HG03342 (cell line): Measurements from ENCODE around the gene KCNQ4.

ENCODE experiments used
- ATAC-seq: cut with Tn5 transposase; IDR thresholded peaks from one replicate; pipeline ENCODE4 v1.9.1; 2021; ENCODE audit warnings: mild to moderate bottlenecking, moderate library complexity; ENCODE audit not compliant: unreplicated experiment

KCNQ4 gene

DNA sequence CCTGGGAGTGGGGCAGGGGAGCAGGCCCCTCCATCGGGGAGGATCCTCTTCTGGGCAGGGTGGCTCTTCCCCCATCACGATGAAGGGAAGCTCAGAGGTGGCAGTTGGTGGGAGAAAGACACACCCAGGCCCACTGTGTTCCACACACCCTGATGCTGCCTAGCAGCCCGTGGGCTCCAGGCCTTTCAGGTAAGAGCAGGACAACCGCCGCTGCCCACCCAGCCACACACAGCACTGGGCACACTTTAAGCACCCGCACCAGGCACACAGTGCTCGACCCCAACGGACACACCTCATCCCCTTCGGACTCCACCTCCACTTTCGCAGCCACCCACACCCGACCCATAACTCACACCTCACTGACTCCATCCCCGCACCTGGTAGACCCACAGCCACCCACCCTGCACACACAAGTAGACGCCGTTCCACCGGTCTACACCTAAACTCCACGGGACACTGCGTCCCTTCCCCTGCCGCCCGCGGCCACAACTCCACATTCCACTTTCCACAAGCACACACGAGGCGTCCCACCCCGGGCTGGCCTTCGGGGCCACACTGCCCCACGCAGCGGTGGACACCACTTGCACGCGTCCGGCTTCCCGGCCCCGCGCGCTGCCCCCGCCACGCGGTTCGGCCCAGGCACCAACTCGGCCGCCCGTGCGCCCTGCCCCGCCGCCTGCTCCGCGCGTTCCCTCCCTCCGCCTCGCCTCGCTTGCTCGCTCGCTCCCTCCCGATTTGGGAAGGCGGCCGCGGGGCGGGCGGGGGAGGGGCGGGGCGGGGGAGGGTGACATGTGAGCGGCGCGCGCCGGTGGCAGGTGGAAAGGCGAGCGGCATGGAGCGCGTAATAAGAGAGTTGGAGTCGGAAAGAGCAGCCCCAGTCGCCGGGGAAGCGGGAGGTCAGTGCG, at the start of gene KCNQ4:
TSS of gene KCNQ4 (plus strand) at position 787 of the 905 bp plus-strand sequence. CDS start 307 bp downstream, outside the sequence.
- ATAC-seq = no peak

DNA sequence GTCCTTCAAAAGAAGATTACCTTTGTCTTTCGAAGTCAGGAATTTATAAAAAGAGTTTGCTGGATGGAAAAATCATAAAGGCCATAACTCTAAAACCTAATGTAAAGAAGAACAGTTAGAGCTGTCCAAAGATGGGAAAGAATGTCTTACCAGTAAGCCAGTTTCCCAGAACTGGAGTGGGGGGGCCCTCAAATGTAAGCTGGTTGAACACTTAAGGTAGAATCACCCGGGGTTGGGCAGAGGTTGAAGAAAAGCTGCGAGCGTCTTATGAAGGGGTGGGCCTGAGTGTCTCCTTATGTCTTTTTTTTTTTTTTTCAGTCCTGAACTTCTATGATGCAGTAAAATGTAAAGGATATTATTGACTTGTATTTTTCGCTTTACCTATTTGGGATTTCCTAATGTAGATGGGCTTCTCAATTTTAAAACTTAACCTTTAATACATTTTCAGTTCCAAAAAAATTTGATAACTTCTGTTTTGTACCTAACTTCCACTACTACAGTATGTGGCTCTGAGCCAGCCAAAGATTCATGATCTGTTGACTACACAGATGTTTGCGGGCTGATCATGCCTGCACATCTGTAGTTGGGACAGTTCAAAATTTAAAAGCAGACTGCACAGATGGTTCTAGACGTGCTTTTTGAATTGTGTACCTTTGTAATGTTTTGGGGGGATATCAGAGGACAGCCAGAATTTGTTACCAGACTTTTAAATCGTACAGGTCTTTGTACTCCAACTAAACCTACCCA, 48.5 kb upstream of the KCNQ4 start:
- ATAC-seq = no peak

DNA sequence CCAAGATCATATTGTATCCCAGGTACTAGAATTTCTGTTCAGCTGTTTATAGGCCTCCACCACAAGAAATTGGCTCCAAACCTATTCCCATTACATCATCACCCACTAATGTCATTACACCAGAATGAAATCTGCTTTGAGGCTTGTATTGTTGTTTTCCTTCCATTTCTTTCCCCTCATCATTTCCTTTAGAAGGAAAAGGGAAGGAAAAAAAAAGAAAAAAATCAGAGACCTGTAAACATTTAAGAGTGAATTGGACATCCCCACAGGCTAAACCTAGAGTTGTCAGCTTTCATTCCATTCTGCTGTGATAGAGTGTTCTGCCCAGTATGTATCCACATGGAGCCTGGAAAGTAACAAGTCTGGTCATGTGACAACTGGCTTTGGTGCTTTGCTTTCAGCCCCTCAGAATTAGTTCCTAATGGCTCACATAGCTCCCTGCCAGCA, 47.5 kb upstream of the KCNQ4 start:
- no peak for ATAC-seq

DNA sequence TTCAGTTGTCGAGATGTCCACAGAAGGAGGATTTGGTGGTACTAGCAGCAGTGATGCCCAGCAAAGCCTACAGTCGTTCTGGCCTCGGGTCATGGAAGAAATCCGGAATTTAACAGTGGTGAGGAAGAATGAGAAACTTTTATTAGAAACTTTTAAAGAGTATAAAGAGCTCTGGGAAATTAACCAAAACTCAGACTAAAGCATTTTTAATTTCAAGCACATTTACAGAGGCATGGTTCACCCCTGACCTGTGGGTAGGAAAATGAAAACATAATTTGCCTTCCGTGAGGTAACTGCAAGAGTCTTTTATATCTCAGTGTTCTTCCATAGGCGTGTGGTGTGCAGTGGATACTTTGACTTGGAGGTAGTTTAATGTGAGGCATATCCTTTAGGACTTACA, 44.8 kb upstream of the KCNQ4 start:
- ATAC-seq = no peak

DNA sequence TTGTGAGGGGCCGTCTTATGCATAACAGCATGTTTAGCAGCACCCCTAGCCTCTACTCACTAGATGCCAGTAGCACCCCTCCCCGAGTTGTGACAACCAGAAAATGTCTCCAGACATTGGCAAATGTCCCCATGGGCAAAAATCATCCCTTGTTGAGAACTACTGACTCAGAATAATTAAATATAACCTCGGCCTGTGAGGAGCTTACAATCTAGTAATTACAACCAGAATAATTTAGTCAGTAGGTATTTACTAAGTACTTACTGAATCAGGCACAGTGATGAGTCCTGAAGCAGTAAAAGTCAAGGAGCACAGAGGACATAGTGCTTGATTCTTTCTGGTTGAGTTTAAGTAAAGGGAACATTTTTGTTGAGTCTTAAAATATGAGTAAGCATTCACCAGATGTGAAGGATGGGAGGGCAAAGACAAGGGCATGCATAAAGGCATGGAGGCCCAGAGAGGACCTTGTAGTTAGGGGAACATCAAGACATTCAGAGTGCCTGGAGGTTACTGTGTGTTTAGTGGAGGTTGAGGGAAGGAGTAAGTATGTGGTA, 44.1 kb upstream of the KCNQ4 start:
- ATAC-seq = no peak

DNA sequence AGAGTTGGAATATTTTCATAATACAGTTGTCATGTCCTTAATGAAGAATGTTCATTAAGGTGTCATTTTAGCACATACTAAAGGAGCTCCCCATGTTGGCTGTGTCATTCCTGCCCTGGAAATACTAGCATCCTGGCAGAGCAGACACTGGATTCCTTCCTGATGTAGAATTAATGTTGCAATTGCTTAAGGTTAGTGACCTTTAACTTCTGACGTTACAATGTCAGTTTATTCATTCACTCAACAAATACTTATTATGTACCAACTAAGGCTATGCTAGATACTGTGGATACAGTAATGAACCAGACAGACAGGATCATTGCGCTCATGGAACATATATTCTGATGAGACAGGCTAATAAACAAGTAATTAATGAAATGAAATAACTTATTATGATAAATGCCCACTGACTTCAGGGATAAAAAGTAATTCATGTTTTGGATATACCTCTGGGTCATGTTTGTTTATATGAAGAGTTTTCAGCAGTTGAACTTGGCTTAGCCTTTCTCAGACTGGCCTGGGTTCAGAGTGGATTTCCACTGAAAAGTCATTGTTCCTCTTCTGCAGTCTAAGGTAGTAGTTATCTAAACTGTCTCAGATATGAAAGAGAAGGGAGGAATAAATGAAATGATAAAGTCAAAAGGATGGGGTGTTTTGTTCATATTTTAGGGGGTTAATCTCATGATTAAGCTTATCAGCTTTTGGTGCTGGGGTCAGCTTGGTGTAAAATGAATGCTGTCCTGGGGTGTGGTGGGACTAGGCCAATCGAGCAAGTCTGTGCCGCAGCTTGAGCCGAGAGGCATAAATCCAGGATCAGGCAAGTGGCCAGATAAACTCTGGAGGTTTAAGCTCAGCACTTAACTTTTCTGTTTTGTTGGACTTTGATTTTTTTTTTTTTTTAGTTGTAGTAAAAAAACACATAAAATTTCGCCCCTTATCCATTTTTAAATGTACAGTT, 43.3 kb upstream of the KCNQ4 start:
- no peak for ATAC-seq

DNA sequence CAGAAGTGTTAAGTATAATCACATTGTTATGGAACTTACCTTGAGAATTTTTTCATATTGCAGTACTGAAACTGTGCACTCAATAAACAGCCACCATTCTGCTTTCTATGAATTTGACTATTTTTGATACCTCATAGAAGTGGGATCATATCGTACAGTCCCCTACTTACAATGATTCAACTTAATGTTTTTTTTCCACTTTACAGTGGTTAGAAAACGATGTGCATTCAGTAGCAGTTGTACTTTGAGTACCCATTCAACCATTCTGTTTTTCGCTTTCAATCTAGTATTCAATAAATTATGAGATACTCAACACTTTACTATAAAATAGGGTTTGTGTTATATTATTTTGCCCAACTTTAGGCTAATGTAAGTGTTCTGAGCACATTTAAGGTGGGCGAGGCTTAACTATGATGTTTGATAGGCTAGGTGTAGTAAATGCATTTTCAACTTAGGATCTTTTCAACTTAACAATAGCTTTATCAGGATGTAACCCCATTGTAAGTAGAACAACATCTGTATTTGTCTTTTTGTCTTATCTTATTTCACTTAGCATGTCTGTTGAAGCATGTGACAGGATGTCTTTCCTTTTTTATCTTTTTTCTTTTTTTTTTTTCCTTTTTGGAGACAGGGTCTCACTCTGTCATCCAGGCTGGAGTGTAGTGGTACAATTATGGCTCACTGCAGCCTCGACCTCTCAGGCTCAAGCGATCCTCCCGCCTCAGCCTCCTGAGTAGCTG, 42.4 kb upstream of the KCNQ4 start:
- no peak for ATAC-seq

DNA sequence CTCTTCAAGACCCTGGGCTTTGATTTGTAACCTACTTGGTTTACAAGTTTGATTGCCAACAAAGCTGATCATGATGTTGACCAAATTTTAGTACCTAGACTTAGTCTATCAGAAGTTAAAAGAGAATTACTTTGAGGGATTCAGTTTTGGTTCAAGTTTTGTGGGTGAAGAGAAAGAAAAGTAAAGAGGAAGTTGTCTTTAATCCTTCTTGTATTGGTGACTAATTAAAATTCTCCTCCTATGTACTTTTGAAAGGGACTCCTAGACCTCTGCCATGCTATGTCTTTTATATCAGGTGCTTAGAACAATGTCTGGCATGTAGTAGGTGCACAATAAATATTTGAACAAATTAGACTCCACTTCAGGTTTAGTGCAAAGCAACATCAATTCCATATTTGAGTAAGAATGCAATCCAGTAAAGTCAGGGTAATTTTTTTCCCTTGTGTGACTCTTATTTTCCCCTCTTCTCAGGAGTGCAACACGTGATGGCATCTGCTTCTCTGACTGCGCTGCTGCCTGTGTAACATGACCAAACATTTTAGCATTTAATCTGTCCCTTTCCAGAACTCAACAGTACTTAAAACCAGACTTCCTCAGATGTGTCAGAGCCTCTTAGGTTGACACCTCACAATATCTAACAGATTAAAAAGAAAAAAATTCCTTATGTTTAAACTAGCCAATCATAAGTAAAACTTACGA, 41.1 kb upstream of the KCNQ4 start:
- ATAC-seq = no peak

DNA sequence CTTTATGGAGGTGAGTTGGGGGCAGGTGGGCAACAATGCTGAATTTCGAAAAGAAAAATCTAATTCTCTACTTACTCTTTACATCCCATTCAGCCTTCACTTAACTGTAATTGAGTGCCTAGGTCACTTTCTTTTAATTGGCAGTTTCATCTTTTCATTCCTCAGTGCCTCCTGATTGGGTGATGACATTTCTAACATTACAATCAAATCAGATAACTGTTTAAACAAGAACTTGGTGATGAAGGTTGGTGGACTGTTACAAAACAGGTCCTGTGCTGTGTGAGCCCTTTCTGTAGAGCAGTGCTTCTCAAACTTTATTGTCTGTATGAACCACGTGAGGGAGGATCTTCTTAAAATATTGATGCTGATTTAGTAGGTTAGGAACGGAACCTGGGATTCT, 40.1 kb upstream of the KCNQ4 start:
- ATAC-seq = no peak

DNA sequence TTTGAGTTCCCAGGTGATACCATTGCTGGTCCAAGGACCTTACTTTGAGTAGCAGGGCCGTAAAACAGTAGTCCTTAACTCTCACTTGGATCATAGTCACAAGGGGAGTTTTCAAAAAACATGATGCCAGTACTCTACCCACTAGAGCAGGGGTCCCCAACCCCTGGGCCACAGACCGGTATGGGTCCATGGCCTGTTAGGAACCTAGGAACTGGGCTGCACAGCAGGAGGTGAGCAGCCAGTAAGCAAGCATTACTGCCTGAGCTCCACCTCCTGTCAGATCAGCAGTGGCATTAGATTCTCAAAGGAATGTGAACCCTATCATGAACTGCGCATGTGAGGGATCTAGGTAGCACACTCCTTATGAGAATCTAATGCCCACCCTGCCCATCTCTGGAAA, 39.7 kb upstream of the KCNQ4 start:
- no peak for ATAC-seq

DNA sequence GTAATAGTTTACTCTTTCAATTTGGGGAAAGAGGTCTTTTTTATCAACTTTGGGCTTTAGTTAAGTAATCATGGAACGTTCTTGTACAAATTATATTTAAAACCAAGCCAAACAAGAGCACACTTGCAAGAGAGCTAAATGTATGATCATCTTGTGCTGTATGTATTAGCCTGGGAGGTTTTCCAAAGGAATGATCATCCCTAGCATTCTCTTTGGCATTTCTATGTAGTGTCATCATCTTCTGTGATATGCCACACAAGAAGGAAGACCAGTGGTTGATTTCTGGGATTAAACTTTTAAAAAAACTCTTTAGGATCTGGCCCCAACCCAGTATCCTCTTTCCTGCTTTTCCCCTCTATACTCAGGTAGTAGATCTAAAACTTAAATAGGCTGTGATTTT, 38.4 kb upstream of the KCNQ4 start:
- no peak for ATAC-seq

DNA sequence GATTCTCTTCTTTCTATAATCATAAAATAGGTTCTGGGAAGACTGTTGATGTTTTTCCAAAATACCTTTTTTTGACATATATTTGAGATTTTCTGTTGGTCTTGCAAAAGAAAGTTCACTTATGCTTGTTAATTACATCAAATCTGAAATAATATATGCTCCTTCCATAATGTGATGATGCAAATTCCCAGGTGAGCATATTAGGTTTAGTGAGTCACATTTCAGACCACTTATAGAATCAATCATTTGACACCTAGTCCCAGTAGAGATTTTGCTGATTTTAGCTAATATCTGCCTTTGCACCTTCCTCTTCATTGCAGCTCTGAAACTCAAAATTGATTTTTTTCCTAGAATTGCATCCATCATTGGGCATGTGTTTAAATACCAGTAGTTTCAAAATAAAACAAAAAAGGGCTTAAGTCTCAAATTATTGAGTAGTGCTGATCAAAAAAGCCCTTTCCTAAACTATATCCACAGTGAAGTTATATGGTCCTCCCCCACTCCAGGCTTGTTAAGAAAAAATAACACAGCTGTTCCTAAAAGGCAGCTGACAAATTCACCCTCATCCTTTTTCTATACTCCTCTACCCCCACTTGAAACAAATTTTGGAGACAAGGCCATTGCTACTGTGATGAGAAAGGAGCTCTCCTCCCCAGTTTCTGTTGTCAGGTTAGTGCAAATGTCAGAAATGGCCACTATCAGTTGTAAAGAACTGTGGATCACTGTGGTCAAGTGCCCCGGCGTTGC, 37.1 kb upstream of the KCNQ4 start:
- no peak for ATAC-seq

DNA sequence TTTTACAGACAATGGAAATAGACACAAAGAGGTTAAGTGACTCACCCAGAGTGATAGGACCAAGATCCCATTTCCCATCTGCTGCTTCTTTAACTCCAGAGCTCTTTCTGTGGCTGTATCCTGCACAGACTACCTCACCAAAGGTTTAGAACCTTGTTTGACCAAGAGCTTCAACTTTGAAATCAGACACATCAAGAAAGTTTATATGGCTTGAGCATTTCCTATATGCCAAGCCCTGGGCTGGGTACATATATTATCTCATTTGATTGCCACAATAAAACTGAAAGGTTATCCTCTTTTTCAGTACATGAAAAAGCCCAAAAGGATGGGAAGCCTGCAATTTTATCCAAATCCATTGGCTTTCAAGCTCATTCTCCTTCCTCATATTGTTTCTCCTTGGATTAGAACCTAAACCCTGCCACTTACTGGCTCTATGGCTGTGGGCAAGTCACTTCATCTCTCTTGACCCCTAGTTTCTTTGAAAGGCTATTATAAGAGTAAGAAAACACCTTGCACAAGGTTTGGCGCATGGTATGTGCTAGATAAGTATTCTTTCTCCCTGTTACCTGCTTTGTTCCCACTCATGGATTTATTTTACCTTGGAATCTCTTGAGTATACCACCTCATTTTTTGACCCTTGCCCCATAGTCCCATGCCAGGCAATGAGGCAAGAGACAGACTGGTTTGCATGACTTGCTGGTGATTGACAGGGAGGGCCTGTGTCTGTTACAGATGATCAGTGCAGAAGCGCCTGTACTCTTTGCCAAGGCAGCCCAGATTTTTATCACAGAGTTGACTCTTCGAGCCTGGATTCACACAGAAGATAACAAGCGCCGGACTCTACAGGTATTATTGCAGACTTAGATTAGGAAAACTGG, 34.5 kb upstream of the KCNQ4 start:
- no peak for ATAC-seq

DNA sequence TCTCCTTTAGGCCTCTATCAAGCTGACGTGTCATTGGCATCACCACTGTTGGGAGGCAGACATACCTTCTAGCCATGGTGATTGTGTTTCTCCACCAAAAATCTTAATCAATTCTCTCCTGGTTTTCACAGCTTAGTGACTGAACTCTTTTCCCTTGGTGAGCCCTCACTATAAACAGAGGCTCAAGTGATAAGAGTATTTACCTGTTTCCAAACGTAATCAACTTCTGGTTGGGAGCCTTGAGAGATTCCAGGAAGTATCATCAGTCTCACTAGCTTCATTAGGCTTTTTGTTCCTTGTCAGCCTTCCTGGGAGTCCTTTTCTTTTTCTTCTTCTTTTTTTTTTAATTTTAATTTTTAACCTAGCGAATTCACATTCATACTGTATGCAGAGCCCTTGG, 33.8 kb upstream of the KCNQ4 start:
- ATAC-seq = no peak

DNA sequence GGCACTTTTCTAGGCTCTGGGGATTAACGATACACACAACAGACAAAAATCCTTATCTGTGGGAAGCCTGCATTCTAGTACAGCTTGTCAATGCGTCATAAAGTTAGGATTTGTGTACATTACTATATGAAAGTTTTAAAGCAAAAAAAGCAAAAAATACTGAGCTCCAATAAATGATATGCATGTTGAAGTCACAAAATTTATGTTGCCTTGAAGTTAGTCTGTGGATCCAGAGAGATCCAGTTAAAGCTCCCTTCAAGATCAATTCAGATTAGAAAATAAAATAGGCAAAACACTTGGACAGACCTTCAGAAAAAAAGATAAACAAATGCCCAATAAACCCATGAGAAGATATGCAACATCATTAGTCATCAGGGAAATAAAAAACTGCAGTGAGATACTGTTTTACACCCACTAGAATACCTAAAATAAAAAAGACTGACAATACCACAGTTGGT, 33.1 kb upstream of the KCNQ4 start:
- ATAC-seq = no peak

DNA sequence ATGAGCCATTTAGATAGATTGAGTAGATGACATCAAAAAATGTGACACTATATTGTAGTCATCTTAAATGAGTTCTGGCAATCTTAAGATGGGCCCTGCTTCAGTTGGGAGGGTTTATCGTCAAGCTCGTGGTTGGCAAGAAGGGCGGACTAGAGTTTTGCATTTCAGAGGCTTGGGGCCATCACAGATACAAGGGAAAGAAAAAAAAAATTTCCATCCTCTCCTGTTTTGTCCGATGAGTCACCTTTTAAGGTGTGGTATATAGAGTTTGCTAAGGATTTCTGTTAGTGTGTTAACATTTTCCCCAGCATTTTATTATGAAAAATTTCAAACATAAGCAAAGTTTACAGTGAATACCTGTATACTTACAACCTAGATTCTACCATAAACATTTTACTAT, 31.8 kb upstream of the KCNQ4 start:
- ATAC-seq = no peak

DNA sequence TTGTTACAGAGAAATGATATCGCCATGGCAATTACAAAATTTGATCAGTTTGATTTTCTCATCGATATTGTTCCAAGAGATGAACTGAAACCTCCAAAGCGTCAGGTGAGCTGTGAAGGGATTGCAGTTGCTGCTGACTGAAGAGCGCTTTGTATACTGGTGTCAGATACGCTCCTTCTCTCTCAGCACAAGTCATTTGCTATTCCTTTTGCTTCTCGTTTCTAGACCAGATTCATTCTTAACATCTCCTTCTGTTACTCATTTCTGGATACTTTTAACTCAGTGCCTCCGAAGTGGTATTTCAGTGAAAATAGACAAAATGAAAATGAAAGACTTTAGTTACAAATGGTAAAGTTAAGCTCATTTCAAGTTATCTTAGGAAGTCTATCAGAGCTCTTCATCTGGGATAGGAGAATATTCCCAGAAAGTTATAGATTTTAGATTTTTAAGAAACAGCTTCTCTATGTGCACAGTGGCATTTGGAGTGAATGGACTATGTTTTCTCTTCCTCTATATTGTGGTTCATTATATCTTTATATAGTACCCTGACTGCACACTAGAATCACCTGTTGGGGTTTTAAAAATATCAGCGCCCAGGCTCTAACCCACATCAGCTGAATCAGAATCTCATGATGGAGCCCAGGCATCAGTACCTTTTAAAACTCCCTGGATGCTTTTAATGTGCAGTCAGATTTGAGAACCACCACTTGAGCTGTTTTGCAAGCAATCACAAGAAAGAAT, 30.3 kb upstream of the KCNQ4 start:
- ATAC-seq = no peak
